ENCODE measurements around the gene MTCH1. TPM values are rescaled to one million over a fixed set of nuclear protein-coding genes. Genes with fewer than 3 reads are reported as not detected.
A peak's percentile ranks its signal among the peaks of the same experiment; 100 is the strongest.

Gene MTCH1
- total and polyA plus RNA-seq, 2 experiments from 2014 or later, result 108 to 271 TPM

DNA sequence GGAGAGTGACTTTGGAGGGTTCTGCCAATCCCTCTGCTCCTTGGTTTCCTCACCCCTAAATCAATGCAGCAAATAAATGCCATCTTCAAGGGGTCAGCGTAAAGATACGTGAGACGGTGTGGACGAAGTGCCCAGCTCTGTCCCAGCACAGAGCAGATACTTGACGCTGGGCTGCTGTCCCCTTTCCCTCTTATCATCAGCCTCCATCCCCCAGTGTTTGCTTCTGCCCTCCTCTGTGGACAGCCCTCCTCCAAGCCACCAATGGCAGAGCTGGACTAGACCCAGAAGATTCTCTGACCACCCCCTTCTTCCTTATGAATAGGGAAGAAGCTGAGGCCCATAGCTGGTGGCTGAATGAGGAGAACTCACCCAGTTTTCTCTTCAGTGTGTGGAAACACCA is 49.2 kb downstream of the MTCH1 start:
- H3F3A ChIP-seq (replicated peaks; ENCODE audit: low read depth), result no peaks in the 10 kb centered on the region
- no peaks in the 10 kb centered on the region for H3K27me3 ChIP-seq (ENCODE audit: insufficient read depth)
- no peak for DNase-seq (ENCODE audit: low spot score)
- peak overlapping the region; percentile 50; the same call in 1 of the 2 replicates for H3K27ac Mint-ChIP-seq
- H2AFZ ChIP-seq, result no peak overlapping the region
- no peaks in the 10 kb centered on the region for H3K36me3 ChIP-seq (ENCODE audit: insufficient read depth)
- H3K4me3 ChIP-seq, result no peak overlapping the region
- H3K27me3 Mint-ChIP-seq (ENCODE audit: insufficient read depth, low read depth, poor library complexity), result peaks cover 11% of the 10 kb centered on the region
- no peaks in the 10 kb centered on the region for H3K9me2 ChIP-seq (ENCODE audit: insufficient read depth)
- no peaks in the 10 kb centered on the region for H3K4me1 Mint-ChIP-seq
- no peaks in the 10 kb centered on the region for H3K4me1 ChIP-seq (ENCODE audit: insufficient read depth)
- no peak overlapping the region for H3K27ac ChIP-seq (ENCODE audit: low read depth)
- peaks cover 4% of the 10 kb centered on the region; the same call in 2 of the 3 replicates for H3K36me3 Mint-ChIP-seq (ENCODE audit: low read depth)
- peaks cover 8% of the 10 kb centered on the region for H3K9me3 Mint-ChIP-seq
- H3K79me2 ChIP-seq (replicated peaks; ENCODE audit: insufficient read depth), result no peaks in the 10 kb centered on the region
- no peaks in the 10 kb centered on the region for H4K20me1 ChIP-seq (replicated peaks; ENCODE audit: insufficient read depth)
- no peak overlapping the region for H3K4me3 Mint-ChIP-seq
- no peak for ATAC-seq
- H3K4me2 ChIP-seq, result no peak overlapping the region
- no peak for TF ChIP-seq EZH2 (IDR thresholded peaks at IDR 0.05; ENCODE audit: low read depth, unreplicated experiment)
- TF ChIP-seq, protein P1, sequence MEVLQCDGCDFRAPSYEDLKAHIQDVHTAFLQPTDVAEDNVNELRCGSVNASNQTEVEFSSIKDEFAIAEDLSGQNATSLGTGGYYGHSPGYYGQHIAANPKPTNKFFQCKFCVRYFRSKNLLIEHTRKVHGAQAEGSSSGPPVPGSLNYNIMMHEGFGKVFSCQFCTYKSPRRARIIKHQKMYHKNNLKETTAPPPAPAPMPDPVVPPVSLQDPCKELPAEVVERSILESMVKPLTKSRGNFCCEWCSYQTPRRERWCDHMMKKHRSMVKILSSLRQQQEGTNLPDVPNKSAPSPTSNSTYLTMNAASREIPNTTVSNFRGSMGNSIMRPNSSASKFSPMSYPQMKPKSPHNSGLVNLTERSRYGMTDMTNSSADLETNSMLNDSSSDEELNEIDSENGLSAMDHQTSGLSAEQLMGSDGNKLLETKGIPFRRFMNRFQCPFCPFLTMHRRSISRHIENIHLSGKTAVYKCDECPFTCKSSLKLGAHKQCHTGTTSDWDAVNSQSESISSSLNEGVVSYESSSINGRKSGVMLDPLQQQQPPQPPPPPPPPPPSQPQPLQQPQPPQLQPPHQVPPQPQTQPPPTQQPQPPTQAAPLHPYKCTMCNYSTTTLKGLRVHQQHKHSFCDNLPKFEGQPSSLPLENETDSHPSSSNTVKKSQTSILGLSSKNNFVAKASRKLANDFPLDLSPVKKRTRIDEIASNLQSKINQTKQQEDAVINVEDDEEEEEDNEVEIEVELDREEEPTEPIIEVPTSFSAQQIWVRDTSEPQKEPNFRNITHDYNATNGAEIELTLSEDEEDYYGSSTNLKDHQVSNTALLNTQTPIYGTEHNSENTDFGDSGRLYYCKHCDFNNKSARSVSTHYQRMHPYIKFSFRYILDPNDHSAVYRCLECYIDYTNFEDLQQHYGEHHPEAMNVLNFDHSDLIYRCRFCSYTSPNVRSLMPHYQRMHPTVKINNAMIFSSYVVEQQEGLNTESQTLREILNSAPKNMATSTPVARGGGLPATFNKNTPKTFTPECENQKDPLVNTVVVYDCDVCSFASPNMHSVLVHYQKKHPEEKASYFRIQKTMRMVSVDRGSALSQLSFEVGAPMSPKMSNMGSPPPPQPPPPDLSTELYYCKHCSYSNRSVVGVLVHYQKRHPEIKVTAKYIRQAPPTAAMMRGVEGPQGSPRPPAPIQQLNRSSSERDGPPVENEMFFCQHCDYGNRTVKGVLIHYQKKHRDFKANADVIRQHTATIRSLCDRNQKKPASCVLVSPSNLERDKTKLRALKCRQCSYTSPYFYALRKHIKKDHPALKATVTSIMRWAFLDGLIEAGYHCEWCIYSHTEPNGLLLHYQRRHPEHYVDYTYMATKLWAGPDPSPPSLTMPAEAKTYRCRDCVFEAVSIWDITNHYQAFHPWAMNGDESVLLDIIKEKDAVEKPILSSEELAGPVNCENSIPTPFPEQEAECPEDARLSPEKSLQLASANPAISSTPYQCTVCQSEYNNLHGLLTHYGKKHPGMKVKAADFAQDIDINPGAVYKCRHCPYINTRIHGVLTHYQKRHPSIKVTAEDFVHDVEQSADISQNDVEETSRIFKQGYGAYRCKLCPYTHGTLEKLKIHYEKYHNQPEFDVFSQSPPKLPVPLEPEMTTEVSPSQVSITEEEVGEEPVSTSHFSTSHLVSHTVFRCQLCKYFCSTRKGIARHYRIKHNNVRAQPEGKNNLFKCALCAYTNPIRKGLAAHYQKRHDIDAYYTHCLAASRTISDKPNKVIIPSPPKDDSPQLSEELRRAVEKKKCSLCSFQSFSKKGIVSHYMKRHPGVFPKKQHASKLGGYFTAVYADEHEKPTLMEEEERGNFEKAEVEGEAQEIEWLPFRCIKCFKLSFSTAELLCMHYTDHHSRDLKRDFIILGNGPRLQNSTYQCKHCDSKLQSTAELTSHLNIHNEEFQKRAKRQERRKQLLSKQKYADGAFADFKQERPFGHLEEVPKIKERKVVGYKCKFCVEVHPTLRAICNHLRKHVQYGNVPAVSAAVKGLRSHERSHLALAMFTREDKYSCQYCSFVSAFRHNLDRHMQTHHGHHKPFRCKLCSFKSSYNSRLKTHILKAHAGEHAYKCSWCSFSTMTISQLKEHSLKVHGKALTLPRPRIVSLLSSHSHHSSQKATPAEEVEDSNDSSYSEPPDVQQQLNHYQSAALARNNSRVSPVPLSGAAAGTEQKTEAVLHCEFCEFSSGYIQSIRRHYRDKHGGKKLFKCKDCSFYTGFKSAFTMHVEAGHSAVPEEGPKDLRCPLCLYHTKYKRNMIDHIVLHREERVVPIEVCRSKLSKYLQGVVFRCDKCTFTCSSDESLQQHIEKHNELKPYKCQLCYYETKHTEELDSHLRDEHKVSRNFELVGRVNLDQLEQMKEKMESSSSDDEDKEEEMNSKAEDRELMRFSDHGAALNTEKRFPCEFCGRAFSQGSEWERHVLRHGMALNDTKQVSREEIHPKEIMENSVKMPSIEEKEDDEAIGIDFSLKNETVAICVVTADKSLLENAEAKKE (CRISPR knock-in tag; IDR thresholded peaks at IDR 0.05), result no peak
- no peak for TF ChIP-seq POLR2AphosphoS5 (IDR thresholded peaks at IDR 0.05; ENCODE audit: low read depth)
- no peak for TF ChIP-seq STAT1 (IDR thresholded peaks at IDR 0.05; ENCODE audit: unreplicated experiment)
- no peak for TF ChIP-seq NANOG (IDR thresholded peaks at IDR 0.05; ENCODE audit: borderline replicate concordance)
- TF ChIP-seq, protein P2, sequence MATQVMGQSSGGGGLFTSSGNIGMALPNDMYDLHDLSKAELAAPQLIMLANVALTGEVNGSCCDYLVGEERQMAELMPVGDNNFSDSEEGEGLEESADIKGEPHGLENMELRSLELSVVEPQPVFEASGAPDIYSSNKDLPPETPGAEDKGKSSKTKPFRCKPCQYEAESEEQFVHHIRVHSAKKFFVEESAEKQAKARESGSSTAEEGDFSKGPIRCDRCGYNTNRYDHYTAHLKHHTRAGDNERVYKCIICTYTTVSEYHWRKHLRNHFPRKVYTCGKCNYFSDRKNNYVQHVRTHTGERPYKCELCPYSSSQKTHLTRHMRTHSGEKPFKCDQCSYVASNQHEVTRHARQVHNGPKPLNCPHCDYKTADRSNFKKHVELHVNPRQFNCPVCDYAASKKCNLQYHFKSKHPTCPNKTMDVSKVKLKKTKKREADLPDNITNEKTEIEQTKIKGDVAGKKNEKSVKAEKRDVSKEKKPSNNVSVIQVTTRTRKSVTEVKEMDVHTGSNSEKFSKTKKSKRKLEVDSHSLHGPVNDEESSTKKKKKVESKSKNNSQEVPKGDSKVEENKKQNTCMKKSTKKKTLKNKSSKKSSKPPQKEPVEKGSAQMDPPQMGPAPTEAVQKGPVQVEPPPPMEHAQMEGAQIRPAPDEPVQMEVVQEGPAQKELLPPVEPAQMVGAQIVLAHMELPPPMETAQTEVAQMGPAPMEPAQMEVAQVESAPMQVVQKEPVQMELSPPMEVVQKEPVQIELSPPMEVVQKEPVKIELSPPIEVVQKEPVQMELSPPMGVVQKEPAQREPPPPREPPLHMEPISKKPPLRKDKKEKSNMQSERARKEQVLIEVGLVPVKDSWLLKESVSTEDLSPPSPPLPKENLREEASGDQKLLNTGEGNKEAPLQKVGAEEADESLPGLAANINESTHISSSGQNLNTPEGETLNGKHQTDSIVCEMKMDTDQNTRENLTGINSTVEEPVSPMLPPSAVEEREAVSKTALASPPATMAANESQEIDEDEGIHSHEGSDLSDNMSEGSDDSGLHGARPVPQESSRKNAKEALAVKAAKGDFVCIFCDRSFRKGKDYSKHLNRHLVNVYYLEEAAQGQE (IDR thresholded peaks at IDR 0.05; ENCODE audit: unreplicated experiment), result no peak
- TF ChIP-seq EZH2phosphoT487 (IDR thresholded peaks at IDR 0.05; ENCODE audit: unreplicated experiment), result no peak
- TF ChIP-seq ZNF114 (CRISPR knock-in tag; IDR thresholded peaks at IDR 0.05), result no peak
- TF ChIP-seq, protein P3, sequence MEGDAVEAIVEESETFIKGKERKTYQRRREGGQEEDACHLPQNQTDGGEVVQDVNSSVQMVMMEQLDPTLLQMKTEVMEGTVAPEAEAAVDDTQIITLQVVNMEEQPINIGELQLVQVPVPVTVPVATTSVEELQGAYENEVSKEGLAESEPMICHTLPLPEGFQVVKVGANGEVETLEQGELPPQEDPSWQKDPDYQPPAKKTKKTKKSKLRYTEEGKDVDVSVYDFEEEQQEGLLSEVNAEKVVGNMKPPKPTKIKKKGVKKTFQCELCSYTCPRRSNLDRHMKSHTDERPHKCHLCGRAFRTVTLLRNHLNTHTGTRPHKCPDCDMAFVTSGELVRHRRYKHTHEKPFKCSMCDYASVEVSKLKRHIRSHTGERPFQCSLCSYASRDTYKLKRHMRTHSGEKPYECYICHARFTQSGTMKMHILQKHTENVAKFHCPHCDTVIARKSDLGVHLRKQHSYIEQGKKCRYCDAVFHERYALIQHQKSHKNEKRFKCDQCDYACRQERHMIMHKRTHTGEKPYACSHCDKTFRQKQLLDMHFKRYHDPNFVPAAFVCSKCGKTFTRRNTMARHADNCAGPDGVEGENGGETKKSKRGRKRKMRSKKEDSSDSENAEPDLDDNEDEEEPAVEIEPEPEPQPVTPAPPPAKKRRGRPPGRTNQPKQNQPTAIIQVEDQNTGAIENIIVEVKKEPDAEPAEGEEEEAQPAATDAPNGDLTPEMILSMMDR (conservative IDR thresholded peaks at IDR 0.05; ENCODE audit: low read depth in 2 of 2), result no peak
- no peak for TF ChIP-seq ZNF331 (CRISPR knock-in tag; IDR thresholded peaks at IDR 0.05; ENCODE audit: low read depth)
- TF ChIP-seq ETS1 (IDR thresholded peaks at IDR 0.05), result no peak
- no peak for TF ChIP-seq CREB1 (CRISPR knock-in tag; IDR thresholded peaks at IDR 0.05; ENCODE audit: low read depth)
- no peak for TF ChIP-seq JUNB (IDR thresholded peaks at IDR 0.05; ENCODE audit: unreplicated experiment)
